Skin epidermis (tissue), 12 donors: ENCODE data around the gene RERE.
"Not testable (repeated sequence)": the region's sequence is repeated elsewhere in the genome, so short reads cannot be mapped to it uniquely, and the experiment has no call there.

Experiments used
- H3K27ac ChIP-seq, 21 experiments: fragments of 200-600 bp; sonication (generic) in 11 of 21; one replicate each; pipeline ENCODE4 v1.5.0; 2020; ENCODE audit warnings: mild to moderate bottlenecking in 3 of 21, inconsistent platforms in 2 of 21, moderate library complexity in 2 of 21
- H3K4me3 ChIP-seq, 7 experiments: fragments of 200-600 bp; sonication (generic) in 2 of 7; one replicate each; pipeline ENCODE4 v1.5.0; 2020; ENCODE audit warnings: inconsistent platforms in 2 of 7, mild to moderate bottlenecking in 2 of 7, moderate library complexity in 1 of 7

The RERE gene

DNA sequence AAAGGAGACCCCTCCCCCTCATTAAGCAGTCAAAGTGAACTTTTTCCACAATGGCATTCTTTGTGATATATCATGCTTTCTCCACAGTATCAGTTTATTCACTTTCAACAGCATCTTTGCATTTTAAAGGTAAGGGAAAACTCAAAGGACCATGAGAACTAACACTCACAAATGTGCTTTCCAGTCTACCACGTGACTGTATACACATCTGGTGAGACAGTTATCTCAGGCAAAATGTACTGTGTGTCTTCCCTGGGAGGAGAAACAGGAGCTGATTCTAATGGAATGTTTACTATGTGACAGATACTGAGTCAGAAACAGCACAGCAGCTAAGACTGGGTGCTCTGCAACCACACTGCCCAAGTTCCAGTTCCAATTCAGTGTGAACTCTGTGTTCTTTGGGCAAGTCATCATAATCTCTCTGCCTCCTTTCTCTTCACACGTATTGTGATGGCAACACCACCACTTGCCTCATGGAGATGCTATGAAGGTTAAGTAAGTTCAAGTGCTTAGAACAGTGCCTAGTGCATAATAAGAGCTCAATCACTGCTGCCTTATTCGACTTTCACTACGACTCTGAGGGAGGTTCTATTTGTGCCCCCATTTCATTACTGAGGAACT is 420.5 kb downstream of the RERE start:
- H3K27ac ChIP-seq = peak overlapping the region in 12 of 21 experiments; percentile 12 to 74 (median 40)

DNA sequence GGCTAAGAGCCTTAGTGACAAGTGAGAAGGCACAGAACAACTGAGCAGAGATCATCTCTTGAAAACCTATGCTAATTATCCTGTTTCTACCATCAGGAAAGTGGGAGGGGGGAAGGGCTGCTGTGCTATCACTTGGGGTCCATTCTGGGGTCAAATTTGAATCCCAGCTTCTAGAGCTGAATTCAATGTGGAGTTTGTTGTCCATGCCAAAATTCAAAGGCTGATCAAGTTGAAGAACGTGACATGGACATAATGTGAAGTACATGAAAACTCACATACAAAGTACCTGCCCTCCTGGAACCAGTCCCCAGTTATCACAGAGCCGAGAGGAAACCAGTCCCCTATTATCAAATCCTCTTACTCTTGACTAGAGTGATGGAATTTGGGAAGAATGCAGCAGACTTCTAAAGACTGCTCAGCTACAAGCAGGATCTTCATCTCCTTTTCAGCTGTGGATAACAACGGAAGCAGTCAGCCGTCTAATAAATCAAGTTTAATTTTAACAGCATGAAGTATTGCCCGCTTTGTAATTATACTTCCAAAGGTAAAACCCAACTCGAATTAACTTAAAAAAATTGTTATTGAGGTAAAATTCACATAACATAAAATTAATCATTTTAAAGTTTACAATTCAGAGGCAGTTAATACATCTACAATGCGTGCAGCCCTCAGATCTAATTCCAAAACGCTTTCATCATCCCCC is 421.2 kb downstream of the RERE start:
- Histone ChIP-seq H3K4me3 (no peak overlapping the region), H3K27ac (peak overlapping the region in 14 of 21 experiments; percentile 5 to 74 (median 33))

More for the DNA sequence above, 420.5 kb downstream of the RERE start:
- H3K4me3 ChIP-seq = no peak overlapping the region

DNA sequence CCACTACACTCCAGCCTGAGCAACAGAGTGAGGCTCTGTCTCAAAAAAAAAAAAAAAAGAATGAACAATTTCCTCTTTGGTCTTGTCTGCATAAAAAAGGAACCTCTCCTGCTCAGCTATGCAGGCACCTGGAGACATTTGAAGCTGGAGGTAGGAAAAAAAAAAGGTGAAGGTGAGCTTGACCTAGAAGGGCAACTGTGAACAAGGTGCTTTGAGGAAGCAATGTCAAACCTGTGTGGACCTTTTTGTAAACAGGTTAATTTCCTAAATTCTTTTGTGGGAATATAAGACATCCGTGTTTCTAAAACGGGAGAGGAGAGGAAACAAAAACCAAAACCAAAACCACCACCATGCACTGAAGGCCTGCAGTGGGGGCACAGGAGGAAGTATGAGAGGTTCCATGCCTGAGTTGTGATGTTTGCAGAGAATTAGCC is 422.0 kb downstream of the RERE start:
- H3K4me3 ChIP-seq = no peak overlapping the region

GRCh38 chr1:8394456-8395321 is 422.8 kb downstream of the RERE start:
- H3K27ac ChIP-seq = peak overlapping the region in 10 of 21 experiments; percentile 11 to 74 (median 38)
- H3K4me3 ChIP-seq = no peak overlapping the region

More for the DNA sequence above, 422.0 kb downstream of the RERE start:
- H3K27ac ChIP-seq = peak overlapping the region in 15 of 21 experiments; percentile 5 to 74 (median 32)

GRCh38 chr1:8392522-8392921 is 424.9 kb downstream of the RERE start:
- Histone ChIP-seq H3K27ac (no peak overlapping the region), H3K4me3 (no peak overlapping the region)

- peak overlapping the region in 1 of 21 experiments; percentile 32 for H3K27ac ChIP-seq
- no peak overlapping the region for H3K4me3 ChIP-seq
Observed at GRCh38 chr1:8390707-8391106, 426.7 kb downstream of the RERE start.

- H3K27ac ChIP-seq = no peak overlapping the region
- H3K4me3 ChIP-seq = no peak overlapping the region
Observed at GRCh38 chr1:8389958-8390535, 427.4 kb downstream of the RERE start.

DNA sequence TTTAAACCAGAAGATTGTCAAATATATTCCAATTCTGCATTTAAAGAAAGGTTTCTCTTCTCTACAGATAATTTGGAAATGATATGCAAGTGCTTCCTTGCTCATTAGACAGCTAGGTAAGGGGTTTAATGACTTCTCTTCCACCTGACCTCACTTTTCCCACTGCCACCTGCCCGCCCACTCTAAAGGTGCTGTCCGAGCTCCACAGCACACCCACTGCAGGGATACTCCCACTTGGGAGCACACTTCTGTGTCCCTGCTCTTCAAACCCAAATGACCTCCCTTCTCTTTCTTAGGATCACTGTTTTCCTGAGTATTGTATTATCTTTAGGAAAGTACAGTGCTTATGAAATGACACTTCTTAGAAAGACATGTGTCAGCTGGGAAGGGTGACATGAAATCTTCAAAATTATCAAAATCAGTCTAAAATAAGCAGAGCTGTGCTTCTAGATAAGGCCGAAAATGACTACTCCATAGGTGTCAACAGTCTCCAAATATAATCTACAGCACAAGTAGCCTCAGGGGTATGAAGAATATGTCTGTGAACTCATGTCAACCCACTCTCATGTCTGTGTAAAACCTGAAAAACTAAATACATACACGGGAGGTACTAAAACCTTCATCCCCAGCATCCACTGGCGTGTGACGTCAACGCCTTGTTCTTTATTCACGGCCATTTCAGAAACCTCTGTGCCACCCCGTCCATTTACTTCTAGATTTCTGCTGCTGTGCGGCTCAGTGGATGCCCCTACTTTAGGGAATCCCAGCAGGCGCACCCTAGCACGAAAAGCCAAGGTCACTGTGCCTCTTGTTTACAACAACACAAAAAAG is 428.5 kb downstream of the RERE start:
- H3K27ac ChIP-seq = no peak overlapping the region
- no peak overlapping the region for H3K4me3 ChIP-seq

DNA sequence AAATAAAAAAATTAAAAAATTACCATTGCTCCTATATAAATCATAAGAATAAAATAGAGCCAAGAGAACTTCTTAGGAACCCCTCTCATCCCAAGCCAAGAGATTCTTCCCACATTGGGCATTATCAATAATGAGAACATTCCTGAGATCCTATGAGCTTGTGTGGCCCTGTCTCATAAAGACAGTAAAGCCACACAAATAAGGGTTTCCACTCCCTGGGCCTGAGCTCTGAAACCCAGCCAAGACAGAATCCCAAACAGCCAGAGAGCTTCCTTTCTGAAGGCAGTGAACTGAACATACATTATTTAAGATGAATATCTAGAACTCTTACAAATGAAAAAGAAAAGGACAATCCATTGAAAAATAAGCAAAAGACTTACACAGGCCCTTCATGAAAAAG is 431.2 kb downstream of the RERE start:
- H3K27ac ChIP-seq = no peak overlapping the region
- no peak overlapping the region for H3K4me3 ChIP-seq

DNA sequence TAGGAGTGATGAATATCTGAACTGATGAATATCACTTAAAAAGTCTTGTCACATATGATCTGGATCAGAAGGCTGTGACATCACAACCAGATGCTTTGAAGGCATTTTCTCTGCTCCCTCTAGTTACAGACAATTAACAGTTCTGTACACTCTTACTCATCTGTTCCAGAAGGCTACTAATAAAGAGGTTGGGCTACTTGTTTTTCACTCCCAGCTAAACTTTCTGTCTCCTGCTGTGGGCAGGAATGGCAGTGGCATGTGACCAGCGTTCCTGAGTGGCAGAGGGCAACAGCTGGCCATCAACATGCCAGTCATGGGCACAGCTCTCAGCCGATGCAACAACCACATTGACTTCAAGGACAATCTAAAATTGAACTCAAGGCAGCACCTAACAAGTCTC is 432.9 kb downstream of the RERE start:
- Histone ChIP-seq H3K27ac (peak overlapping the region in 2 of 21 experiments; percentile 12 to 41), H3K4me3 (no peak overlapping the region)

GRCh38 chr1:8384088-8384487 is 433.4 kb downstream of the RERE start:
- no peak overlapping the region for H3K27ac ChIP-seq
- no peak overlapping the region for H3K4me3 ChIP-seq

DNA sequence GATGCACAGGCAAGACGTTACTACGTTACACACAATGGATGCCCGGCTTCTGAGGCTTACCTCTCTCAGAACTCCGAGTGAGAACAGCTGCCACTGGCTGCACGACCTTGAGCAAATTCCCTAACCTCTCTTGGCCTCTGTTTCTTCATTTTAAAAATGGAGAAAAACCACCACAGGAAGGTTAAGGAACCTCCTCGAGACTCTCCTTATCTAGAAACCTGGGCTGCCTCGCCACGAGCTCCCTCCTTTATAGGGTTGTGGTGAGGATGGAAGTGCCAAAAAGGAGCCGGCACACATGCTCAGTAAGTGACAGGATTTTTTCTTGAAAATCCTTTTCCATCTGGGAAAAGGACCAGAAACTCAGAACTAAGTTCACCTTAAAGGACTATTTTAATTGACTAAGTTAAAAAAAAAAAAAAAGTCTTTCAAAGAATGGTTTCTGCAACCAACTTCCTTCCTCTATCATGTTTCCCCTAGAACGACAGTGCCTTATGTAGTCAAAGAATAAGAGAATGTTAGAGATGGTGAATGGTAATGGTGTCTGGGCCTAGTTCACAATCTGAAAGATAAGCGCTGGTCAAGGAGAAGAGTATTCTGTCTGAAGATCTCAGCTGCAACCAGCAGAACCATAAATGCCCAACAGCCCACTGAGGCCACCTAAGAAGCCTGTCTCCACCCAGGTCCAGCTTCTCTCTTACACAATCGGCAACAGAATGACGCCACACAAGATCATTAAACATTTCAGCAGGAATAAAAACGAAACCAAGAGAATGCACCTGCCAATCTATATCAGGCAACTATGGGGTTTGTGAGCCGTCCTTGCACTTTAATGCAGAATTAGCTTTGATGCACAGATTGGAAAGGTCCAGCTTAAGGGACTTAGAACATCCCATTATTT is 434.6 kb downstream of the RERE start:
- no peak overlapping the region for H3K4me3 ChIP-seq
- peak overlapping the region in 2 of 21 experiments; percentile 6 to 42 for H3K27ac ChIP-seq

DNA sequence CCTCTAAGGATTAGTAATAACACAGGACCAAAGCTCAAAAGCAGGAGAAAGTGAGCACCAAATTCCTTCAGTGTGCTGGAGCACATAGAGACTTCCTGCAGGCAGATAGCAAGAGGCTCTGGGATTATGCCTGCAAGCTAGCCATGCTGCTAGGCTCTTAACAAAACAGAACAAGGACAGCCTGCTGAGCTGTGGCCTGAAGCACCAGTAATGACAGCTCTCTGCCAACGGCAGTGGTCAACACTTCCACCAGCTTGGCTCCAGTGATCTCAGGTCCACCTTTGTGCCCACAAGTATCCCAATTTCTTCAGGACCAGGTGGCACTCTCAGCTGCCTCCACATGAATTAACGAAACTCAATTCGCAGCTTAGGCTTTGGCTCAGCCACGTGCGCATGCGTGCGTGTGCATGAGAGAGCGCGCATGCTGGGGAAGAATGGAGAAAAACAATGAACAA is 435.4 kb downstream of the RERE start:
- Histone ChIP-seq H3K4me3 (no peak overlapping the region), H3K27ac (peak overlapping the region in 4 of 21 experiments; percentile 5 to 42 (median 7))

GRCh38 chr1:8381618-8382017 is 435.8 kb downstream of the RERE start:
- H3K4me3 ChIP-seq = no peak overlapping the region
- peak overlapping the region in 5 of 21 experiments; percentile 5 to 42 (median 8) for H3K27ac ChIP-seq

GRCh38 chr1:8380310-8380709 is 437.1 kb downstream of the RERE start:
- H3K27ac ChIP-seq = peak overlapping the region in 2 of 21 experiments; percentile 14 to 33
- H3K4me3 ChIP-seq = not testable (repeated sequence)

DNA sequence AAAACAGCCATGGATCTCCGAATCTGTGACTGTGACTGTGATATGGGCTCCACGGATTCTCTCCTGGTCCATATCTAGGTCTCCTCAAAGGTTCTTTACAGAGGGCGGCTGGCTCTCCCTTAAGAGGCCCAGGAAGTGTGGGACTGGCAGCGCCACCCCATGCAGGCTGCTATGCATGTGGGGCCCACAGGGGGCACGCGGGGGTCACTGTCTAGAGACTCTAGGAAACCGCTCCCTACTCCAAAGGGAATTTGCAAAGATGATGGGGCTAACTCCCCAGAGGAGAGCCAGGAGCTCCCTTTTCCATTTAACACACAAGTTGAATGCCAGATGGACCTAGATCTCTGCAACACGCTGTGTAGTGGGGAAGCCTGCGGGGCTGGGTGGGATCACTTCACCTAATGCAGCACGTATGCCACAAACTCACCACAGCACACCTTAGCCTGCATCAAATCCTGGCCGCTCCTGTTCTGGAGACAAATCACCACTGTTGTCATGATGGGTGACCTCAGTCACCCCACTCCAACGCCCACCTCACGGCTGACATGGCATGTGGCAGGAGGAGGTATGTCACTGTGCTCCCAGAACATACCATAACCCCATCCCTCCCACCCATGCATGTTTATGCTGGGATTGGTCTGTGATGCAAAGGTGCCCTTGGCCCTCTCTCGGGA is 437.8 kb downstream of the RERE start:
- peak overlapping the region in 8 of 21 experiments; percentile 31 to 71 (median 51) for H3K27ac ChIP-seq
- H3K4me3 ChIP-seq = no peak overlapping the region

DNA sequence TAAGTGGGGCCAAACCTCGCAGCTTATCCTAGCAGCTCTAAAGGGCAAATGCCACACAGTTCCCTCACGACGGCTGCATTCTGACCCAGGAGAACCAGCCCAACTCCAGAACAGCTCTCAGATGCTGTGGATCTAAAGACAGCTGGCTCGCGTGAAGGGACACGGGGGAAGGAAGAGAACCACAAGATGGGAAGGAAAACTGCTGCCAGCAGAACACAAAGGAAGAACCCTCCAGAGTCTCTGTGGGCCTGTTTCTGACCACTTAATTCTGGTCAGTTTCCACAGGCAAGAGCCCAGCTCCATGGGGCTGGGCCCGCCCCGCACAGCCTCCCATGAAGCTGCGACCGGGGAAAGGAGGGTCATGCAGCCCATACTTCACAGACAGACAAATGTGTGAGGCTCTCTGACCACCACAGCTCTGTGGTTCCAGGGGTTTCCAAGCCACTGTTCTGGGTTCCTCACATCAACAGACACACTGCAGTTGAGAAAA is 438.4 kb downstream of the RERE start:
- Histone ChIP-seq H3K27ac (peak overlapping the region in 11 of 21 experiments; percentile 1 to 71 (median 47)), H3K4me3 (no peak overlapping the region)
